NCI-H2081 (cell line): Measurements from ENCODE around the gene HS6ST2.
A peak's percentile ranks its signal among the peaks of the same experiment; 100 is the strongest.
"Not testable (repeated sequence)": the region's sequence is repeated elsewhere in the genome, so short reads cannot be mapped to it uniquely, and the experiment has no call there.

Experiments
- DNase-seq, 2 experiments: peaks; one replicate each; lab custom pipeline; 2025; lab: John Stamatoyannopoulos, UW

HS6ST2 gene

GRCh38 chrX:132940727-132941327, 17.6 kb downstream of the HS6ST2 start:
- DNase-seq = no peak

GRCh38 chrX:132933170-132933569, 25.3 kb downstream of the HS6ST2 start:
- DNase-seq = no peak

- DNase-seq = no peak
These were observed 34.0 kb downstream of the HS6ST2 start for GRCh38 chrX:132924426-132924825.

- DNase-seq = no peak
These were observed 39.9 kb downstream of the HS6ST2 start for GRCh38 chrX:132918523-132918922.

GRCh38 chrX:132916349-132916748, 42.1 kb downstream of the HS6ST2 start:
- DNase-seq = no peak

GRCh38 chrX:132909643-132910042, 48.8 kb downstream of the HS6ST2 start:
- no peak for DNase-seq

GRCh38 chrX:132908891-132909290, 49.5 kb downstream of the HS6ST2 start:
- DNase-seq = no peak

GRCh38 chrX:132900633-132901293, 57.7 kb downstream of the HS6ST2 start:
- DNase-seq = no peak

- DNase-seq = no peak
These were observed 70.9 kb downstream of the HS6ST2 start for GRCh38 chrX:132887569-132887968.

GRCh38 chrX:132883358-132883915, 75.0 kb downstream of the HS6ST2 start:
- DNase-seq = no peak

GRCh38 chrX:132880753-132881152, 77.7 kb downstream of the HS6ST2 start:
- DNase-seq = not testable (repeated sequence)

- no peak for DNase-seq
These were observed 80.4 kb downstream of the HS6ST2 start for GRCh38 chrX:132877954-132878536.

GRCh38 chrX:132876523-132877338, 81.7 kb downstream of the HS6ST2 start:
- DNase-seq = no peak

GRCh38 chrX:132875650-132876522, 82.5 kb downstream of the HS6ST2 start:
- no peak for DNase-seq

GRCh38 chrX:132862562-132862961, 95.9 kb downstream of the HS6ST2 start:
- DNase-seq = no peak

GRCh38 chrX:132861076-132861475, 97.4 kb downstream of the HS6ST2 start:
- peak in 1 of 2 experiments; percentile 42 for DNase-seq

- DNase-seq = no peak
These were observed 98.2 kb downstream of the HS6ST2 start for GRCh38 chrX:132860200-132860599.

- DNase-seq = no peak
These were observed 100.4 kb downstream of the HS6ST2 start for GRCh38 chrX:132858018-132858417.

- no peak for DNase-seq
These were observed 102.6 kb downstream of the HS6ST2 start for GRCh38 chrX:132855780-132856341.

- DNase-seq = no peak
These were observed 105.4 kb downstream of the HS6ST2 start for GRCh38 chrX:132853040-132853439.
